ES-I3 (cell line): ENCODE measurements around the gene EAF2.

ENCODE experiments used
- H3K36me3 ChIP-seq: 2 replicates; pipeline ENCODE4 v1.6.1; 2013; ENCODE audit warnings: mild to moderate bottlenecking, low read length, control low read depth, moderate library complexity; ENCODE audit not compliant: insufficient read depth
- H3K4me1 ChIP-seq: 2 replicates; pipeline ENCODE4 v1.6.1; 2013; ENCODE audit warnings: mild to moderate bottlenecking, control low read depth, low read length; ENCODE audit not compliant: insufficient read depth
- H3K9ac ChIP-seq: 2 replicates; pipeline ENCODE4 v1.6.1; 2013; ENCODE audit warnings: low read depth, mild to moderate bottlenecking, low read length, moderate library complexity
- H3K9me3 ChIP-seq: 2 replicates; pipeline ENCODE4 v1.6.1; 2013; ENCODE audit warnings: mild to moderate bottlenecking, low read length, moderate library complexity; ENCODE audit not compliant: control insufficient read depth, insufficient read depth

EAF2 gene

DNA sequence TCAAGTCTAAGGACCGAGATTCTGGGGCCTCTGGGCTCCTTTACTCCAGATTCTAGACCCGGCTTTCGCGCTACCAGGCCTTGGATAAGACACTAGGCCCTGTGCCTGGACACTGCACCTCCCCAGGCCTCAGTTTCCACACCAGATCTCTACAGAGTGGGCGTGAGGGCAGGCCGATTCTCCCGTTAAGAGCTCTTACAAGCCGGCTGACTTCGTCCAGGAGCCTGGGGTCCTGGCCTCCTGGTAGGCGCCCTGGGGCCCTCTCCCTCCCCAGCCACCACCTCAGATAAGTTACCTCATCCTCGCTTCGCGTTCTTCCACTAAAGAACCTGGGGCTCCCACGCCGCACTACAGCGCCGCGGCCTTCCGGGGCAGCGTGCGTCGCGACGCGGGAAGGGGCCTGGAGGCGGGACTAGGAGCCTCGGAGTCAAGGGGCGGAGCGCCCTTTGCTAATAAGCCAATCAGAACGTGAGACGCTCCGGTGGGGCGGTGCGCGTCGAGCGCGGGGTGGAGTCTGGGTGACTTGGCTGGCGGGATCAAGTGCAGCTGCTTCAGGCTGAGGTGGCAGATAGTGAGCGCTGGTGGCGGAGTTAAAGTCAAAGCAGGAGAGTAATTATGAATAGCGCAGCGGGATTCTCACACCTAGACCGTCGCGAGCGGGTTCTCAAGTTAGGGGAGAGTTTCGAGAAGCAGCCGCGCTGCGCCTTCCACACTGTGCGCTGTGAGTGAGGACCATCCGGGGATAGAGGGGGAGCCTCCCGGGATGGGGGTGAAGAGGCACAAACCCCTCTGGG lies at the start of gene EAF2, which contains the start of gene IQCB1:
Gene EAF2, plus strand, starts transcription at position 539 of the 794 bp plus-strand sequence. Its CDS starts 77 bp downstream, at position 616.
Gene IQCB1, minus strand, starts transcription at position 390 of the 794 bp plus-strand sequence. CDS start 6,100 bp downstream, outside the sequence.
- H3K9ac ChIP-seq: peak within 1 kb of the TSS; percentile 83
- H3K4me1 ChIP-seq: peaks cover 5% of the 10 kb centered on the region; the same call in 1 of the 2 replicates
- H3K9me3 ChIP-seq: no peaks in the 10 kb centered on the region
- H3K36me3 ChIP-seq: no peaks in the 10 kb centered on the region

GRCh38 chr3:121786485-121786884 lies 48.5 kb upstream of the EAF2 start:
- no peaks in the 10 kb centered on the region for H3K4me1 ChIP-seq
- H3K36me3 ChIP-seq: peaks cover 12% of the 10 kb centered on the region

GRCh38 chr3:121793078-121793477 lies 41.9 kb upstream of the EAF2 start:
- H3K9ac ChIP-seq: no peak overlapping the region
- H3K9me3 ChIP-seq: no peaks in the 10 kb centered on the region
- H3K4me1 ChIP-seq: no peaks in the 10 kb centered on the region
- H3K36me3 ChIP-seq: peaks cover 10% of the 10 kb centered on the region

More at GRCh38 chr3:121786485-121786884, 48.5 kb upstream of the EAF2 start:
- Histone ChIP-seq H3K9ac (no peak overlapping the region), H3K9me3 (no peaks in the 10 kb centered on the region)

- Histone ChIP-seq H3K36me3 (no peaks in the 10 kb centered on the region; the same call in none of the 2 replicates), H3K9ac (no peak overlapping the region), H3K9me3 (no peaks in the 10 kb centered on the region), H3K4me1 (no peaks in the 10 kb centered on the region)
These were observed 40.6 kb upstream of the EAF2 start for GRCh38 chr3:121794264-121794983.

- H3K9ac ChIP-seq: no peak overlapping the region
- no peaks in the 10 kb centered on the region for H3K4me1 ChIP-seq
- no peaks in the 10 kb centered on the region; the same call in 1 of the 2 replicates for H3K36me3 ChIP-seq
- no peaks in the 10 kb centered on the region for H3K9me3 ChIP-seq
These were observed 38.0 kb upstream of the EAF2 start for GRCh38 chr3:121796970-121797369.

DNA sequence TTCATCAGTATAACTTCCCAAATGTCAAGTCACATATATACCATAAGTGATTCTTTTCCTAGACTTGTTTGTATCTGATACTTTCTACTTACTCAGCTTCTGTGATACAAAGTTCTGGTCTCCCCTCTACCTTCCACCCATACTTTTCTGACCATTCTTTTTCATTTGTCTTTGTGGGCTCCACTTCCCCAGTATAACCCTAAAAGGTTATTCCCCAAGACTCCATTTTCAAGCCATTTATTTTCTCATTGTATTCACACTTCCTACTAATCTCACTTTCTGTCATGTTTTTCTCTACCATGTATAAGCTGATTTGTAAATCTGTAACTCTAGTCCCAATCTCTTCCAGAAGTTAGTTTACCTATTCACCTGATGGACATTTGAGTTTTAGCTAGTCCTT lies 34.1 kb upstream of the EAF2 start:
- no peaks in the 10 kb centered on the region for H3K4me1 ChIP-seq
- H3K9me3 ChIP-seq: no peaks in the 10 kb centered on the region
- no peaks in the 10 kb centered on the region for H3K36me3 ChIP-seq
- no peak overlapping the region for H3K9ac ChIP-seq

- Histone ChIP-seq H3K9me3 (no peaks in the 10 kb centered on the region), H3K36me3 (no peaks in the 10 kb centered on the region; the same call in 1 of the 2 replicates), H3K4me1 (no peaks in the 10 kb centered on the region), H3K9ac (no peak overlapping the region)
These were observed 31.2 kb upstream of the EAF2 start for GRCh38 chr3:121803771-121804320.

DNA sequence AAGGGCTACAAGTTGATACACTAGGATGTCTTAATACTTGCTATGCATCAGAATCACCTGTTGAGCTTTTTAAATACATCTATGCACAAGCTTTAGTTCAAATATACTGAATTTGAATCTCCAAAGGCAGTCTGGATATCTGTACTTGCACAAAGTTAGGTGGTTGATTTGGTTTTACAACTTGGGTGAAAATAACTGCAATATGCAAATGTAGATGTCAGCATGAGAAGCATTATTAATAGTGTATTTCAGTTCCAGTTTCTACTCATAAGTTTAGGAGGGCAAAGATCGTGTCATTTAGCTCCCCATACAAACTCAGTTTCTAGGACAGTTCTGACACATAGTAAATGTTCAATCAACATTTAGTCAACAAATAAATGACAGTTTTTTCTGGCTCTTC lies 25.8 kb upstream of the EAF2 start:
- H3K9ac ChIP-seq: no peak overlapping the region
- H3K4me1 ChIP-seq: no peaks in the 10 kb centered on the region

DNA sequence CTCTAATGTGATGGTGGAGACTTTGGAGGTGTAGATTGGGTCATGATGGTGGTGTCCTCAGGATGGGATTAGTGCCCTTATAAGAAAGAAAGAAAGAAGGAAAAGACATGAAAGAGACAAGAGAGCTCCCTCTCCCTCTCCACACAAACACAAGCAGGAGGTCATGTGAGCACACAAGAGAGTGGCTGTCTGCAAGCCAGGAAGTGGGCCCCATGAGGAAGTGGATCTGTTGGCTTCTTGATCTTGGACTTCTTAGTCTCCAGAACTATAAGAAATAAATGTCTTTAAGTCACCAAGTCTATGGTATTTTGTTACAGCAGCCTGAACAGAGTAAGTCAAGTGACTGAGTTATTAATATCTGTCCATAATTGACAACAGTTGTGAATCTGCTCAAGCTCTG lies 17.3 kb upstream of the EAF2 start:
- Histone ChIP-seq H3K4me1 (no peaks in the 10 kb centered on the region), H3K9me3 (no peaks in the 10 kb centered on the region), H3K36me3 (peaks cover 9% of the 10 kb centered on the region), H3K9ac (no peak overlapping the region)

More for the DNA sequence above, 25.8 kb upstream of the EAF2 start:
- Histone ChIP-seq H3K36me3 (no peaks in the 10 kb centered on the region; the same call in none of the 2 replicates), H3K9me3 (no peaks in the 10 kb centered on the region)

DNA sequence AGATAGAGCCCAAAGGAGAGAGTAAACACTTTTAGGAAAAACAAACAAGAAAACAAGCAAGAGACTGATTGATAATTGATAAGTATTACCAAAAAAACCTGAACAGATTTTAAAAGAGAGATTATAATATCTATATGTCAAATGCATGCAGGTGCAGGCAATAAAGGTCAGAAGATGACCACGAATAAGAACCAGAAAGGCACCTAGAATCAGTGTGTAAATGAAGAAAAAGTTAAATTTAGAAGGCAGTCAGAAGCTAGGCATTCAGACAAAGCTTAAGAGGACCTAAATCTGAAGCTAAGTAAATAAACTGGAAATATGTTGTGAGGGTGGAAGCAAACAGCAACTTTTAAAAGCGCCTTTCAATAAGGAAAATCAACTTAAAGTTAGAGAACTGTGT lies 16.4 kb upstream of the EAF2 start:
- Histone ChIP-seq H3K9ac (no peak overlapping the region), H3K9me3 (peaks cover 4% of the 10 kb centered on the region; the same call in 1 of the 2 replicates), H3K36me3 (peaks cover 9% of the 10 kb centered on the region), H3K4me1 (no peaks in the 10 kb centered on the region)

- no peaks in the 10 kb centered on the region for H3K4me1 ChIP-seq
- H3K36me3 ChIP-seq: peaks cover 9% of the 10 kb centered on the region
These were observed 15.8 kb upstream of the EAF2 start for GRCh38 chr3:121819236-121819635.

DNA sequence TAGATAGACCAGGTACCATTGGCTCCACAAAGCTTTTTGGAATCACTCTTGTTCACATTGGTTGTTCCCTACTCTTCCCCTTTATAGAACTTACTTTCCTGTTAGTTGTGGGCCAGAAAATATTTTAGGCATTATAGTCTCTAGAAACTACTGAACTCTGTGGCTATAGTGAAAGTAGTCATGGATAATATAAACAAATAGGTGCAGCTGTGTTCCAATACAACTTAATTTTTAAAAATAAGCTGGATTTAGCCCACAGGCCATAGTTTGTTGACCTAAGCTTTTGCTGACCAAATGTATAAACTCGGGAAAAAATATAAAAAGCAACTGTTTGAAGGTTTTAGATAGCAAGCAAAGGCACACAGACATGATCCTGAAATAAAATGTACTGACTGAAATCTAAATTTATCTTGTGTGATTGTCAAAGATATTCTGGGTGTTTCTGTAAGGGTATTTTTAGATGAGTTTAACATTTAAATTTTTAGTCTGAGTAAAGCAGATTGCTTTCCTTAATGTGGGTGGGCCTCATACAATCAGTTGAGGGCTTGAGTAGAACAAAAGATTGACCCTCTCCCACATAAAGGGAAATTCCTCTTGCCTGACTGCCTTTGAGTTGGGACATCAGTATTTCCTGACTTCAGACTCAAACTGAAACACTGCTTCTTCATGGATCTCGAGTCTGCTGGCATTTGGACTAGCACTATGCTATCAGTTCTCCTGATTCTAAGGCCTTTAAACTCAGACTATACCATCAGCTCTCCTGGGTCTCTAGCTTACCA lies 13.4 kb upstream of the EAF2 start:
- no peaks in the 10 kb centered on the region for H3K4me1 ChIP-seq
- peaks cover 4% of the 10 kb centered on the region; the same call in 1 of the 2 replicates for H3K9me3 ChIP-seq
- H3K36me3 ChIP-seq: peaks cover 12% of the 10 kb centered on the region
- H3K9ac ChIP-seq: no peak overlapping the region

More at GRCh38 chr3:121819236-121819635, 15.8 kb upstream of the EAF2 start:
- Histone ChIP-seq H3K9me3 (peaks cover 4% of the 10 kb centered on the region; the same call in 1 of the 2 replicates), H3K9ac (no peak overlapping the region)

GRCh38 chr3:121822973-121823372 lies 12.0 kb upstream of the EAF2 start:
- peaks cover 8% of the 10 kb centered on the region for H3K36me3 ChIP-seq

More at GRCh38 chr3:121822973-121823372, 12.0 kb upstream of the EAF2 start:
- H3K9me3 ChIP-seq: peaks cover 4% of the 10 kb centered on the region; the same call in 1 of the 2 replicates
- H3K9ac ChIP-seq: no peak overlapping the region
- no peaks in the 10 kb centered on the region for H3K4me1 ChIP-seq
